Osteoblast (primary cell): Measurements from ENCODE around the gene OMA1. TPM values are rescaled to one million over a fixed set of nuclear protein-coding genes. Genes with fewer than 3 reads are reported as not detected.

Experiments
- DNase-seq: peaks from one replicate; pipeline ENCODE4 v3.0.0; 2011; ENCODE audit warnings: low spot score, mixed read lengths; ENCODE audit not compliant: insufficient read length; ENCODE audit errors: missing footprints
- H2AFZ ChIP-seq: 2 replicates; pipeline ENCODE4 v1.6.0; 2011; ENCODE audit warnings: mild to moderate bottlenecking, low read length
- H3K27ac ChIP-seq: 2 replicates; pipeline ENCODE4 v1.5.1; 2011; ENCODE audit warnings: mild to moderate bottlenecking, low read depth, low read length, moderate library complexity
- H3K27me3 ChIP-seq: 2 replicates; pipeline ENCODE4 v1.6.0; 2012; ENCODE audit warnings: mild to moderate bottlenecking, control low read depth, inconsistent platforms, low read length, moderate library complexity; ENCODE audit not compliant: insufficient read depth
- H3K36me3 ChIP-seq: 2 replicates; pipeline ENCODE4 v1.5.1; 2011; ENCODE audit warnings: mild to moderate bottlenecking, low read length, control low read depth, moderate library complexity; ENCODE audit not compliant: insufficient read depth
- H3K4me1 ChIP-seq: 2 replicates; pipeline ENCODE4 v1.5.1; 2011; ENCODE audit warnings: mild to moderate bottlenecking, low read length, control low read depth, moderate library complexity; ENCODE audit not compliant: insufficient read depth
- H3K4me2 ChIP-seq: 2 replicates; pipeline ENCODE4 v1.6.0; 2011; ENCODE audit warnings: mild to moderate bottlenecking, low read length; ENCODE audit not compliant: insufficient read depth
- H3K4me3 ChIP-seq: fragments of 200-600 bp; sonication (generic); 3 replicates; pipeline ENCODE4 v1.5.1; 2012; ENCODE audit warnings: mild to moderate bottlenecking, low read length, inconsistent platforms; ENCODE audit not compliant: insufficient read depth
- H3K79me2 ChIP-seq: 2 replicates; pipeline ENCODE4 v1.6.0; 2012; ENCODE audit warnings: mild to moderate bottlenecking, low read length, control low read depth, inconsistent platforms; ENCODE audit not compliant: insufficient read depth
- H3K9me3 ChIP-seq: 2 replicates; pipeline ENCODE4 v1.5.1; 2011; ENCODE audit warnings: low read depth, low read length, control low read depth
- H4K20me1 ChIP-seq: 2 replicates; pipeline ENCODE4 v1.6.0; 2012; ENCODE audit warnings: mild to moderate bottlenecking, low read length, control low read depth; ENCODE audit not compliant: insufficient read depth
- CTCF ChIP-seq: IDR thresholded peaks from 2 replicates; pipeline ENCODE4 v1.5.1; 2011; ENCODE audit warnings: mild to moderate bottlenecking, low read depth, low read length, moderate library complexity; ENCODE audit errors: extremely low read depth
- total RNA-seq: library from RNA; depleted of rRNA; stranded (reverse); fragments of >200 nt; gene quantifications from 2 replicates; pipeline ENCODE4 v1.2.3, GENCODE V29; 2012

The OMA1 gene
- total RNA-seq, 1 donor: 22.8 TPM

DNA sequence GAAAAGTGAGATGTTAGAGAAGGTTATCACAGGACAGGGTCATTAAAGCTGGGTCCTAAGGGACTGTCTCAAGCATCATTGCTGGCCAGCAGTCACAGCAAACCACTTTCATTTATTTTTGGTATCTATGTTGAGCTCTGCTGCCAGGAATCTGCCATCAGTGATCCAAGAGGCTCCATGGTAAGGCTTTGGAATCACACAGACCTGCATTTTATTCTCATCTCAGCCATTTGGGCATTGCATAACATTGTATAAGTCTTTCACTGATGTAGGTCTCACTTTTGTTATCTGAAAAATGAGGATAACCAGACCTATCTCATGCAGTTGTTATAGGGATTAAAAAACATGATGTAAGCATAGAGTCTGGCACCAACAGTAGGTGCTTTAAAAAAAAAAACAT is 77.5 kb downstream of the OMA1 start:
- Histone ChIP-seq H3K4me3 (no peak overlapping the region), H2AFZ (no peak overlapping the region), H3K36me3 (no peaks in the 10 kb centered on the region), H3K79me2 (no peaks in the 10 kb centered on the region), H3K27ac (no peak overlapping the region), H4K20me1 (no peaks in the 10 kb centered on the region), H3K9me3 (no peaks in the 10 kb centered on the region), H3K27me3 (no peaks in the 10 kb centered on the region), H3K4me1 (no peaks in the 10 kb centered on the region), H3K4me2 (no peak overlapping the region)
- no peak for DNase-seq
- TF ChIP-seq CTCF: no peak

- Histone ChIP-seq H3K27ac (no peak overlapping the region), H3K27me3 (no peaks in the 10 kb centered on the region), H3K9me3 (no peaks in the 10 kb centered on the region), H3K4me3 (no peak overlapping the region), H2AFZ (no peak overlapping the region), H3K4me1 (no peaks in the 10 kb centered on the region), H3K36me3 (no peaks in the 10 kb centered on the region), H3K79me2 (no peaks in the 10 kb centered on the region), H4K20me1 (no peaks in the 10 kb centered on the region), H3K4me2 (no peak overlapping the region)
- TF ChIP-seq CTCF: no peak
- DNase-seq: no peak
Observed at GRCh38 chr1:58468612-58469011, 77.9 kb downstream of the OMA1 start.

DNA sequence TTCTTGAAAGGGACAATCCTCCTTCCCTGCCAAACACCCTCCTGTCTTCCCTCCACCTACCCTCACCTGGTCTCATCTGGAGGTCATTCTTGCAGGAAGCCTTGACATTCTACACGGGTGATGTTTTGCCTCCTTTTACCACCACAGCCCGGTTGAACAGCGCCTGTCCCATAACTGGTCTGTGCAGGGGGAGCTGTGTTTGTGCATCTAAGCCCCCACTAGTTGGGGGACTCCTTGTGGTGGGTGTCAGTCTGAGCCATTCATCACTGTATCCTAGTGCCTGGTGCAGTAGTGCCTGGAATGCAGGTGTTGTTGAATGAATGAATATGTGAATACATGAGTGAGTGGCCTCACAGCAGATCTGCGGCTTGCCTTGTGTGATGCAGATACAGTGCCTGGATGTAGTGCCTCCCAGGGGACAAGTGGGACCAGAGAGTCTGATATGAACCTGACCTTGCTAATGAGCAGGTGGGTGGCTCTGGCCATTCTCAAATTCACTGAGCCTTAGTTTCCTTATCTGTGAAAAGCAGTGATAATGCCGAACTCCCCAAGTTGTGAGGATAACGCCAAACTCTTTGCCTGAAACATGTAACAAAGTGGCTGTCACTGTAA is 79.8 kb downstream of the OMA1 start:
- H3K27me3 ChIP-seq: no peaks in the 10 kb centered on the region
- no peak for DNase-seq
- no peak overlapping the region for H3K4me3 ChIP-seq
- H3K36me3 ChIP-seq: no peaks in the 10 kb centered on the region
- H4K20me1 ChIP-seq: no peaks in the 10 kb centered on the region
- no peak overlapping the region for H3K4me2 ChIP-seq
- no peak overlapping the region for H3K27ac ChIP-seq
- no peaks in the 10 kb centered on the region for H3K79me2 ChIP-seq
- TF ChIP-seq CTCF: no peak
- no peaks in the 10 kb centered on the region for H3K9me3 ChIP-seq
- H3K4me1 ChIP-seq: no peaks in the 10 kb centered on the region
- no peak overlapping the region for H2AFZ ChIP-seq

GRCh38 chr1:58465825-58466629 is 80.5 kb downstream of the OMA1 start:
- DNase-seq: no peak
- H3K4me2 ChIP-seq: no peak overlapping the region
- no peak overlapping the region for H3K27ac ChIP-seq

More at GRCh38 chr1:58465825-58466629, 80.5 kb downstream of the OMA1 start:
- TF ChIP-seq CTCF: no peak
- Histone ChIP-seq H2AFZ (no peak overlapping the region), H3K36me3 (no peaks in the 10 kb centered on the region), H4K20me1 (no peaks in the 10 kb centered on the region), H3K79me2 (no peaks in the 10 kb centered on the region), H3K4me1 (no peaks in the 10 kb centered on the region), H3K9me3 (no peaks in the 10 kb centered on the region), H3K27me3 (no peaks in the 10 kb centered on the region), H3K4me3 (no peak overlapping the region)
